A549 (cell line): ENCODE data around the gene OAS1. TPM values are rescaled to one million over a fixed set of nuclear protein-coding genes. Genes with fewer than 3 reads are reported as not detected.

Experiments used
- ATAC-seq, 2 experiments: fragments of 200-7000 bp in 1 of 2; fragments of >200 bp in 1 of 2; cut with Nextera tagmentation in 1 of 2; cut with Tn5 transposase in 1 of 2; 3 replicates each; pipeline versions ENCODE4 v1.8.0 to v1.9.1; 2018 to 2020; ENCODE audit warnings: mild to moderate bottlenecking in 1 of 2, moderate library complexity in 1 of 2
- CTCF ChIA-PET: fragments of 300-600 bp; sonication (Branson Sonifier 250); formaldehyde crosslinking; extraction: SDS; loops from one replicate; lab custom pipeline; 2021; ENCODE audit warnings: antibody characterized with exemption, inconsistent platforms; lab: Yijun Ruan, JAX
- POLR2A ChIA-PET: fragments of 350-600 bp; formaldehyde crosslinking; extraction: SDS; loops from one replicate; lab custom pipeline; 2021; ENCODE audit warnings: antibody characterized with exemption, inconsistent platforms; lab: Yijun Ruan, JAX
- DNase-seq, 2 experiments: peaks; one replicate each; pipeline versions ENCODE4 v3.0.0 to v3.0.0-alpha.2; 2011 to 2016; ENCODE audit warnings: low read depth in 1 of 2, low spot score in 1 of 2
- FAIRE-seq: peaks from 2 replicates; lab custom pipeline; 2011; peaks lifted over from hg19 to GRCh38; lab: Jason Lieb, UNC
- H3K27ac ChIP-seq, 2 experiments: fragments of >200 bp; sonication (Bioruptor Twin); formaldehyde crosslinking; 3 replicates each; pipeline ENCODE4 v1.5.1; 2016 to 2017
- H3K4me1 ChIP-seq: fragments of >200 bp; sonication (Bioruptor Twin); formaldehyde crosslinking; 3 replicates; pipeline ENCODE4 v1.6.1; 2016
- H3K4me2 ChIP-seq: fragments of >200 bp; sonication (Bioruptor Twin); formaldehyde crosslinking; 3 replicates; pipeline ENCODE4 v1.6.1; 2016
- H3K4me3 ChIP-seq: fragments of >200 bp; sonication (Bioruptor Twin); formaldehyde crosslinking; 3 replicates; pipeline ENCODE4 v1.5.1; 2016
- H3K9me3 ChIP-seq: fragments of >200 bp; sonication (Bioruptor Twin); formaldehyde crosslinking; 3 replicates; pipeline ENCODE4 v1.6.1; 2016
- CEBPB ChIP-seq, 2 experiments: fragments of >200 bp in 1 of 2; sonication (Bioruptor Twin) in 1 of 2; formaldehyde crosslinking in 1 of 2; IDR thresholded peaks; 2 replicates each; pipeline ENCODE4 v1.6.1; 2012 to 2016
- CHD2 ChIP-seq: fragments of 150-350 bp; IDR thresholded peaks from 2 replicates; pipeline ENCODE4 v1.6.1; 2014; ENCODE audit warnings: low read length; ENCODE audit not compliant: partially characterized antibody
- CHD4 ChIP-seq: fragments of 200-600 bp; sonication (generic); IDR thresholded peaks from 2 replicates; pipeline ENCODE4 v1.6.1; 2016; ENCODE audit warnings: antibody characterized with exemption, mild to moderate bottlenecking, borderline replicate concordance
- E2F6 ChIP-seq: IDR thresholded peaks from 2 replicates; pipeline ENCODE4 v1.6.1; 2012; ENCODE audit warnings: low read depth, borderline replicate concordance
- FOXS1 ChIP-seq: fragments of 250-450 bp; sonication (Bioruptor Pico); IDR thresholded peaks from 2 replicates; pipeline ENCODE4 v1.5.0; 2020; ENCODE audit warnings: mild to moderate bottlenecking, moderate library complexity
- GATA3 ChIP-seq: IDR thresholded peaks from 2 replicates; pipeline ENCODE4 v1.6.1; 2012; ENCODE audit warnings: borderline replicate concordance
- HDAC2 ChIP-seq: fragments of 200-600 bp; sonication (generic); IDR thresholded peaks from 2 replicates; pipeline ENCODE4 v1.6.1; 2016
- HEYL ChIP-seq: fragments of 250-450 bp; sonication (Bioruptor Pico); IDR thresholded peaks from 2 replicates; pipeline ENCODE4 v1.8.0; 2021; ENCODE audit warnings: mild to moderate bottlenecking, moderate library complexity
- KDM1A ChIP-seq: fragments of 200-600 bp; sonication (generic); IDR thresholded peaks from 2 replicates; pipeline ENCODE4 v1.6.1; 2016; ENCODE audit warnings: low read depth, mild to moderate bottlenecking
- KDM5A ChIP-seq: fragments of 200-600 bp; sonication (generic); IDR thresholded peaks from 2 replicates; pipeline ENCODE4 v1.6.1; 2016; ENCODE audit warnings: antibody characterized with exemption, mild to moderate bottlenecking
- MAFK ChIP-seq: fragments of 450-650 bp; IDR thresholded peaks from 2 replicates; pipeline ENCODE4 v1.6.1; 2014; ENCODE audit not compliant: partially characterized antibody
- MAX ChIP-seq: IDR thresholded peaks from 2 replicates; pipeline ENCODE4 v1.6.1; 2012
- MAZ ChIP-seq: fragments of 150-350 bp; IDR thresholded peaks from 2 replicates; pipeline ENCODE4 v1.6.1; 2014; ENCODE audit warnings: antibody characterized with exemption, low read depth, low read length, borderline replicate concordance
- NFE2L2 ChIP-seq: fragments of 150-350 bp; conservative IDR thresholded peaks from 2 replicates; pipeline ENCODE4 v1.6.1; 2014; ENCODE audit warnings: low read length
- NPAS2 ChIP-seq: fragments of 250-450 bp; sonication (Bioruptor Pico); IDR thresholded peaks from 2 replicates; pipeline ENCODE4 v1.8.0; 2022; ENCODE audit warnings: mild to moderate bottlenecking, moderate library complexity, borderline replicate concordance
- NR3C1 ChIP-seq: fragments of >200 bp; sonication (Bioruptor Twin); formaldehyde crosslinking; IDR thresholded peaks from 3 replicates; pipeline ENCODE4 v1.6.1; 2017
- POLR2A ChIP-seq: IDR thresholded peaks from 2 replicates; pipeline ENCODE4 v1.6.1; 2012; ENCODE audit warnings: mild to moderate bottlenecking, low read length
- RARB ChIP-seq: fragments of 250-450 bp; sonication (Bioruptor Pico); IDR thresholded peaks from 2 replicates; pipeline ENCODE4 v1.8.0; 2021; ENCODE audit warnings: mild to moderate bottlenecking, moderate library complexity
- RFX5 ChIP-seq: fragments of 450-650 bp; IDR thresholded peaks from 2 replicates; pipeline ENCODE4 v1.7.1; 2014; ENCODE audit warnings: antibody characterized with exemption, mild to moderate bottlenecking, moderate library complexity
- SMC3 ChIP-seq: fragments of >200 bp; sonication (Bioruptor Twin); formaldehyde crosslinking; IDR thresholded peaks from 3 replicates; pipeline ENCODE4 v1.6.1; 2018; ENCODE audit warnings: inconsistent platforms
- SREBF2 ChIP-seq: fragments of 450-650 bp; IDR thresholded peaks from 2 replicates; pipeline ENCODE4 v1.6.1; 2014; ENCODE audit warnings: mild to moderate bottlenecking, moderate library complexity
- TFCP2L1 ChIP-seq: fragments of 250-450 bp; sonication (Bioruptor Pico); IDR thresholded peaks from 2 replicates; pipeline ENCODE4 v1.5.0; 2021; ENCODE audit warnings: mild to moderate bottlenecking
- TP53 ChIP-seq: fragments of 250-450 bp; sonication (Bioruptor Pico); IDR thresholded peaks from 2 replicates; pipeline ENCODE4 v1.5.0; 2021; ENCODE audit warnings: mild to moderate bottlenecking, moderate library complexity
- ZC3H11A ChIP-seq: fragments of 450-650 bp; IDR thresholded peaks from 2 replicates; pipeline ENCODE4 v1.6.1; 2014; ENCODE audit warnings: antibody characterized with exemption, mild to moderate bottlenecking
- ZFP36 ChIP-seq: fragments of 450-650 bp; IDR thresholded peaks from 2 replicates; pipeline ENCODE4 v1.6.1; 2014; ENCODE audit warnings: borderline replicate concordance; ENCODE audit not compliant: partially characterized antibody
- ZNF302 ChIP-seq: fragments of 250-450 bp; sonication (Bioruptor Pico); IDR thresholded peaks from 2 replicates; pipeline ENCODE4 v1.9.0; 2021; ENCODE audit warnings: inconsistent platforms, mild to moderate bottlenecking, moderate library complexity
- ZSCAN20 ChIP-seq: fragments of 250-450 bp; sonication (Bioruptor Pico); IDR thresholded peaks from 2 replicates; pipeline ENCODE4 v1.8.0; 2022; ENCODE audit warnings: mild to moderate bottlenecking, moderate library complexity
- WGBS: methylation state at CpG from one replicate; pipeline ENCODE4 v1.1.6; 2017; ENCODE audit errors: missing lambda C conversion rate; 5-methylcytosine and 5-hydroxymethylcytosine counted together
- polyA plus RNA-seq, 4 experiments: library from polyadenylated mRNA; depleted of rRNA in 3 of 4; stranded (reverse); fragments of >200 nt; fragmentation: RNase III in 1 of 4; extraction: RNeasy Plus Mini Kit Qiagen cat#74134 plus additional on column Dnase treatment in 1 of 4; gene quantifications; 2 replicates in 3 of 4; 3 replicates in 1 of 4; pipeline ENCODE4 v1.2.3, GENCODE V29; 2011 to 2017
- TF ChIP-seq, protein P1 (sequence below): fragments of >200 bp; sonication (Bioruptor Twin); formaldehyde crosslinking; IDR thresholded peaks from 2 replicates; pipeline ENCODE4 v1.6.1; 2016

OAS1 gene
- polyA plus RNA-seq, 2 of the 4 experiments (the other 2 are of a cell fraction) = 52.8 to 63.6 TPM

DNA sequence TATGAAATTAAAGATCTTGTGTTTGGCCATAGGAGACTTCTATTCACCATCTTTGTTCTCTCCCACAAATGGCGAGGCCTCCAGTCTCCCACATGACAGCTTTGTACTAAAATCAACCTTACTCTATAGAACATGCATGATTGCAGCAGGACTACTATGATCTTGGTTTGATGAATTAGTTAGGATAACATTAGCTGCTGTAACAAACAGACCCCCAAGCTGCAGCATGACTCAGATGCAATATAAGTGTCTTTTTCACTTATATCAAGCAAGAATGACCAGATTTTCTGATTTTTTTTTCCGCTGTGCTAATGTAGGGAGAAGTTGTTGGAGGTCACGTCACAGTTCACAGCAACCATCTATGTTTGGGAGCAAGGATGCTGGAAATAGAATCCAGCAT is 20.7 kb downstream of the OAS1 start:
- no peak for ATAC-seq
- Histone ChIP-seq H3K27ac (no peak overlapping the region), H3K9me3 (no peaks in the 10 kb centered on the region; the same call in 2 of the 3 replicates), H3K4me3 (no peak overlapping the region), H3K4me2 (no peak overlapping the region), H3K4me1 (peaks cover 21% of the 10 kb centered on the region)
- FAIRE-seq = no peak
- ChIA-PET CTCF (interaction anchor here (1.5 to 1.6 kb wide), 2 partner anchors 10 to 171 kb away, joined by 3 to 5 read pairs; no protein-coding TSS in a partner anchor), POLR2A (no interaction called here)
- TF ChIP-seq SMC3 = no peak
- TF ChIP-seq ZFP36 = no peak
- no peak for TF ChIP-seq KDM5A
- no peak for TF ChIP-seq CEBPB (IDR thresholded peaks at IDR 0.05)
- TF ChIP-seq TP53 (CRISPR knock-in tag) = no peak
- TF ChIP-seq CHD2 = no peak
- TF ChIP-seq POLR2A = no peak
- TF ChIP-seq, protein P1, sequence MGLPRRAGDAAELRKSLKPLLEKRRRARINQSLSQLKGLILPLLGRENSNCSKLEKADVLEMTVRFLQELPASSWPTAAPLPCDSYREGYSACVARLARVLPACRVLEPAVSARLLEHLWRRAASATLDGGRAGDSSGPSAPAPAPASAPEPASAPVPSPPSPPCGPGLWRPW = no peak
- no peak for TF ChIP-seq ZC3H11A
- TF ChIP-seq NPAS2 = no peak
- no peak for TF ChIP-seq E2F6
- no peak for TF ChIP-seq RARB (CRISPR knock-in tag)
- no peak for TF ChIP-seq HDAC2
- TF ChIP-seq NFE2L2 = no peak
- TF ChIP-seq ZNF302 = no peak
- TF ChIP-seq HEYL = no peak
- 60% methylated on average over 3 of the region's 3 CpGs for WGBS
- no peak for DNase-seq

GRCh38 chr12:112927925-112928324 is 21.2 kb downstream of the OAS1 start:
- Histone ChIP-seq H3K4me2 (no peak overlapping the region), H3K27ac (no peak overlapping the region), H3K9me3 (no peaks in the 10 kb centered on the region; the same call in 2 of the 3 replicates), H3K4me3 (no peak overlapping the region), H3K4me1 (peaks cover 26% of the 10 kb centered on the region)
- POLR2A ChIA-PET = no interaction called here
- 50% methylated on average over 2 of the region's 2 CpGs for WGBS
- DNase-seq (no peak), FAIRE-seq (no peak), ATAC-seq (no peak)
- TF ChIP-seq MAFK (peak; percentile 91), SREBF2 (no peak), GATA3 (no peak), NR3C1 (no peak), MAZ (no peak), NPAS2 (no peak)
- CTCF ChIA-PET = interaction anchor here (1.5 to 1.6 kb wide), 2 partner anchors 10 to 170 kb away, joined by 3 to 5 read pairs; no protein-coding TSS in a partner anchor

- no peak overlapping the region for H3K27ac ChIP-seq
- no peak for FAIRE-seq
- H3K4me3 ChIP-seq = no peak overlapping the region
- ATAC-seq = no peak
- ChIA-PET POLR2A (no interaction called here), CTCF (interaction anchor here (1.3 kb wide), 1 partner anchor 74 kb away, joined by 3 read pairs; no protein-coding TSS in a partner anchor)
- WGBS = 78% methylated on average over 1 of the region's 1 CpG
- H3K9me3 ChIP-seq = no peaks in the 10 kb centered on the region; the same call in 2 of the 3 replicates
- peaks cover 29% of the 10 kb centered on the region for H3K4me1 ChIP-seq
- no peak overlapping the region for H3K4me2 ChIP-seq
- DNase-seq = no peak
- TF ChIP-seq SREBF2 (no peak), FOXS1 (CRISPR knock-in tag) (no peak), NR3C1 (no peak), TFCP2L1 (CRISPR knock-in tag) (no peak), CHD4 (no peak)
Observed at GRCh38 chr12:112928978-112929377, 22.2 kb downstream of the OAS1 start.

GRCh38 chr12:112929715-112930114 is 23.0 kb downstream of the OAS1 start:
- no peaks in the 10 kb centered on the region; the same call in 2 of the 3 replicates for H3K9me3 ChIP-seq
- ATAC-seq = no peak
- FAIRE-seq = no peak
- peaks cover 27% of the 10 kb centered on the region for H3K4me1 ChIP-seq
- POLR2A ChIA-PET = no interaction called here
- H3K27ac ChIP-seq = no peak overlapping the region
- TF ChIP-seq ZSCAN20 (CRISPR knock-in tag) = no peak
- TF ChIP-seq RFX5 = no peak
- TF ChIP-seq GATA3 = no peak
- no peak for TF ChIP-seq MAX
- 0 out of 2 replicates have a peak, but pooled peaks have one; percentile 42 for TF ChIP-seq KDM1A
- no peak for TF ChIP-seq TP53 (CRISPR knock-in tag)
- H3K4me2 ChIP-seq = no peak overlapping the region
- WGBS = 85% methylated on average over 3 of the region's 3 CpGs
- CTCF ChIA-PET = interaction anchor here (1.3 kb wide), 1 partner anchor 75 kb away, joined by 3 read pairs; no protein-coding TSS in a partner anchor
- DNase-seq = no peak
- H3K4me3 ChIP-seq = no peak overlapping the region
